ENCODE results near the gene PRELID3B. TPM values are rescaled to one million over a fixed set of nuclear protein-coding genes. Genes with fewer than 3 reads are reported as not detected.
"Not testable (repeated sequence)": the region's sequence is repeated elsewhere in the genome, so short reads cannot be mapped to it uniquely, and the experiment has no call there.

Gene PRELID3B
- total RNA-seq, 2 donors from 2014 or later: 20.8 to 29.3 TPM

- Histone ChIP-seq H3K27me3 (no peaks in the 10 kb centered on the region), H3K4me3 (no peak overlapping the region), H3K27ac (no peak overlapping the region), H3K36me3 (replicated peaks in 1 of 2; ENCODE audit: insufficient read depth in 1 of 2, low read depth in 2 of 2) (no peaks in the 10 kb centered on the region), H3K4me1 (peaks cover 9% of the 10 kb centered on the region), H3K9me3 (no peaks in the 10 kb centered on the region)
- no peak for ATAC-seq
- TF ChIP-seq POLR2A (IDR thresholded peaks at IDR 0.05): no peak
- no peak for TF ChIP-seq CTCF (IDR thresholded peaks at IDR 0.05)
- no peak for DNase-seq
- WGBS, 2 donors: 83 to 89% methylated on average over 16 of the region's 16 CpGs
- intact Hi-C loops (cut with DNase I): no loop called here
These were observed 27.2 kb downstream of the PRELID3B start for GRCh38 chr20:59015411-59015810.

- no peaks in the 10 kb centered on the region for H3K36me3 ChIP-seq (replicated peaks in 1 of 2; ENCODE audit: insufficient read depth in 1 of 2, low read depth in 2 of 2)
- H3K4me1 ChIP-seq: peaks cover 11% of the 10 kb centered on the region
- ATAC-seq: no peak
- TF ChIP-seq CTCF (IDR thresholded peaks at IDR 0.05) (no peak), POLR2A (IDR thresholded peaks at IDR 0.05) (no peak)
- no peaks in the 10 kb centered on the region for H3K9me3 ChIP-seq
- WGBS, 2 donors: 70 to 82% methylated on average over 8 to 17 of the region's 17 CpGs
- no peak for DNase-seq
- intact Hi-C loops (cut with DNase I): no loop called here
- no peak overlapping the region for H3K4me3 ChIP-seq
- H3K27ac ChIP-seq: no peak overlapping the region
- H3K27me3 ChIP-seq: no peaks in the 10 kb centered on the region
These were observed 27.8 kb downstream of the PRELID3B start for GRCh38 chr20:59014680-59015389.

DNA sequence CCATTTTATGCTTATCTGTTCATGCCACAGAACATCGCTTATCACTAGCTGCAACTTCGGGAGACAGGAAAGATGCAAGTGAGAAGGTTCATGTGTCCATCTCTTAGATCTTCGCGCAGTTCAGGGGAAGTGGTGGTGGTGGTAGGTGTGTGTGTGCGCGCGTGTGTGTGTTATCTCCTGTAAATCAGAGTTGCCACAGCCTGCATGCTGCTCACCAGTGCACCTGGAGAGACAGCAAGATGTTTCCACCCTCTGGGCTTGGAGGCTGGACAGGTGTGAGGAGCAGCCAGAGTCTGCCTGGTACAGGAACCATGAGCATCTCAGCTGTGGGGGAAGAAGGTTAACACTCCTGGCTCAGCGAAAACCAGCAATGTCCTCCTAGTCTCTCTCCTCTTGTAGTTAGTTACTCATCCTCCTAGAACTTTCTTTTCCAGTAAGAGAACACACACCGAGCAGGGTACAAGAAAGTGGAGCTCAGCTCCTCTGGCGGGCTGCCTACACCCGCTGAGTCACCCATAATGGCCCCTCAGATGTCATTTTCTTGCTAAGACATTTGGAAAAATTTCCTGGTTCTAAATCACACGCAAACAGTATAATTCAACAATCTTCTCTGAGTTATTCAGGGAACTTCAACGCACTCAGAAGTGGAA lies 28.5 kb downstream of the PRELID3B start:
- Histone ChIP-seq H3K4me3 (no peak overlapping the region), H3K27me3 (no peaks in the 10 kb centered on the region), H3K9me3 (no peaks in the 10 kb centered on the region), H3K4me1 (peaks cover 11% of the 10 kb centered on the region), H3K36me3 (replicated peaks in 1 of 2; ENCODE audit: insufficient read depth in 1 of 2, low read depth in 2 of 2) (no peaks in the 10 kb centered on the region), H3K27ac (no peak overlapping the region)
- intact Hi-C loops (cut with DNase I): no loop called here
- DNase-seq (no peak), ATAC-seq (no peak)
- no peak for TF ChIP-seq CTCF (IDR thresholded peaks at IDR 0.05)
- 68 to 71% methylated on average over 13 of the region's 13 CpGs for WGBS, 2 donors

DNA sequence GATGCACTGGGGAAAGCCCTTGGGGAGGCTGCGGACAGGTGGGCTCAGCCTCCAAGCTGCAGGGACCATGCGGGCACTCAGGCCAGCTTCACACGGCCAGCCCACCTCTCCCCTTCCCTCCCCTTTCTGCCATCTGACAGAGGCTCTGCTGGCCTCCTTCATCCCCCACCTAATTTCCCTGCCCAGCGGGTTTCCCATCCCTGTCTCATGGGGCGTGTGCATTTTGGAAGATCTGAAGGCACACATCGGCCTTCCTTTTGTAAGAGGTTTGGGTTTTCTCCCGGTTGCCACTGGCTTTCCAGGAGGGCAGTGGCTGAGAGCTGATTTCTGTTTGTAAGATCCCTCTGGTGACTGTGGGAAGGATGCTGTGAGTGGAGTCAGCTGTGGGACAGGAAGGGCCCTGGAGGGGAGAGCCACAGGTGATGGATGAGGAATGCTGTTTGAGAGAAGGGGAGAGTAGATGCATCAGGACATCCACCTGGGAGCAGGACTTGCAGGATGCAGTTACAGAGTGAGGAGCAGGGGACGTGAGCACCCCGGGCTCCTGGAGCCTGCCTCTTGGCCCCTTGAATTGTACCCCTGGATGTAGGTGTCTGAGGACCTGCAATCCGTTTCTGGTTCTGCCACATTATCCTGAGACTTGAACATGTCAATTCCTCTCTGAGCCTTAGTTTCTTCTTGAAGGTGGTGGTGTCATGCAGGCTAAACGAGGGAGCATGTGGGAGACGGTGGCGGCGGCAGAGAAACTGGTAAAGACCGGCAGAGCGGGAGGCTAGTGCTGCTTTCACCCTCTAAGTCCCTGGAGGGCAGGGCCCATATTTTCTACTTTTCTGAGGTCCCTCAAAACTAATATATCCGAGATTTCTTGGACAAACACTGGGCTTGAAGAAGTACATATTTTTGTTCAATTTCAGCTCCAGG lies 29.3 kb downstream of the PRELID3B start:
- Histone ChIP-seq H3K4me1 (peaks cover 11% of the 10 kb centered on the region), H3K27me3 (no peaks in the 10 kb centered on the region), H3K4me3 (no peak overlapping the region), H3K36me3 (replicated peaks in 1 of 2; ENCODE audit: insufficient read depth in 1 of 2, low read depth in 2 of 2) (no peaks in the 10 kb centered on the region), H3K27ac (no peak overlapping the region), H3K9me3 (no peaks in the 10 kb centered on the region)
- ATAC-seq (no peak), DNase-seq (no peak)
- intact Hi-C loops (cut with DNase I): no loop called here
- WGBS, 2 donors: 80 to 83% methylated on average over 15 to 17 of the region's 17 CpGs
- no peak for TF ChIP-seq POLR2A (IDR thresholded peaks at IDR 0.05)
- TF ChIP-seq CTCF (IDR thresholded peaks at IDR 0.05): no peak

GRCh38 chr20:59011874-59012157 lies 30.8 kb downstream of the PRELID3B start:
- H3K27me3 ChIP-seq; H3K27ac ChIP-seq; DNase-seq; H3K36me3 ChIP-seq (replicated peaks in 1 of 2; ENCODE audit: insufficient read depth in 1 of 2, low read depth in 2 of 2); H3K4me3 ChIP-seq; ATAC-seq; H3K9me3 ChIP-seq; intact Hi-C loops (cut with DNase I): not testable (repeated sequence)
- 90 to 95% methylated on average over 3 of the region's 3 CpGs for WGBS, 2 donors
- H3K4me1 ChIP-seq: peaks cover 16% of the 10 kb centered on the region
